Endothelial cell of umbilical vein (primary cell): Measurements from ENCODE around the gene OR9A2. TPM values are rescaled to one million over a fixed set of nuclear protein-coding genes. Genes with fewer than 3 reads are reported as not detected.

ENCODE experiments used
- BruUV-seq: library from RNA; stranded (reverse); fragments of 400-500 nt; replicated peaks from 2 replicates; lab custom pipeline; 2021; lab: Mats Ljungman, UMichigan
- CTCF ChIA-PET: fragments of 300-600, 350-600 bp; sonication (Branson Sonifier 250); formaldehyde crosslinking; loops from one replicate; lab custom pipeline; 2021; ENCODE audit warnings: antibody characterized with exemption, inconsistent platforms; lab: Charles Lee
- POLR2A ChIA-PET: fragments of 300-600, 350-600 bp; sonication (Branson Sonifier 250); formaldehyde crosslinking; loops from one replicate; lab custom pipeline; 2021; ENCODE audit warnings: antibody characterized with exemption, inconsistent platforms; lab: Charles Lee
- DNase-seq: peaks from one replicate; pipeline ENCODE4 v3.0.0-alpha.2; 2011; ENCODE audit warnings: low read depth, low spot score
- FAIRE-seq: peaks from 2 replicates; lab custom pipeline; 2011; peaks lifted over from hg19 to GRCh38; lab: Jason Lieb, UNC
- H2AFZ ChIP-seq: 2 replicates; pipeline ENCODE4 v1.6.0; 2012; ENCODE audit warnings: low read depth, low read length, control low read depth, inconsistent platforms
- H3K27ac ChIP-seq: 2 replicates; pipeline ENCODE4 v1.5.1; 2011; ENCODE audit warnings: low read depth, mild to moderate bottlenecking, control low read depth, low read length, moderate library complexity; ENCODE audit not compliant: insufficient read depth
- H3K27me3 ChIP-seq, 2 experiments: 2 replicates each; pipeline versions ENCODE4 v1.6.0 to v1.6.1; 2011; ENCODE audit warnings: low read length in 2 of 2, mixed read lengths in 1 of 2; ENCODE audit not compliant: control insufficient read depth in 2 of 2, insufficient read depth in 2 of 2
- H3K36me3 ChIP-seq, 2 experiments: 2 replicates in 1 of 2; 3 replicates in 1 of 2; pipeline ENCODE4 v1.5.1; 2011; ENCODE audit warnings: low read length in 2 of 2, mild to moderate bottlenecking in 1 of 2, moderate library complexity in 1 of 2; ENCODE audit not compliant: control insufficient read depth in 2 of 2, insufficient read depth in 2 of 2; ENCODE audit errors: extremely low read depth in 1 of 2
- H3K4me1 ChIP-seq: 3 replicates; pipeline ENCODE4 v1.5.1; 2011; ENCODE audit warnings: mild to moderate bottlenecking, low read length; ENCODE audit not compliant: control insufficient read depth, insufficient read depth; ENCODE audit errors: extremely low read depth
- H3K4me2 ChIP-seq: 2 replicates; pipeline ENCODE4 v1.6.1; 2011; ENCODE audit warnings: low read length, control low read depth, mixed read lengths; ENCODE audit not compliant: insufficient read depth
- H3K4me3 ChIP-seq, 3 experiments: fragments of 200-600 bp in 1 of 3; sonication (generic), shearing (Covaris generic) in 1 of 3; replicated peaks in 1 of 3; 2 replicates each; pipeline ENCODE4 v1.5.1; 2011 to 2016; ENCODE audit warnings: control low read depth in 3 of 3, low read length in 3 of 3, mild to moderate bottlenecking in 2 of 3, inconsistent platforms in 1 of 3, low read depth in 1 of 3, moderate library complexity in 1 of 3; ENCODE audit not compliant: insufficient read depth in 1 of 3
- H3K79me2 ChIP-seq: 2 replicates; pipeline ENCODE4 v1.6.0; 2012; ENCODE audit warnings: low read length, inconsistent platforms; ENCODE audit not compliant: control insufficient read depth, insufficient read depth
- H3K9ac ChIP-seq: replicated peaks from 2 replicates; pipeline ENCODE3; 2011; ENCODE audit warnings: low read length, control low read depth; ENCODE audit not compliant: insufficient read depth; ENCODE audit errors: extremely low read depth
- H3K9me1 ChIP-seq: replicated peaks from 3 replicates; pipeline ENCODE4 v1.6.0; 2011; ENCODE audit warnings: mild to moderate bottlenecking, low read length; ENCODE audit not compliant: control insufficient read depth, insufficient read depth; ENCODE audit errors: extremely low read depth
- H3K9me3 ChIP-seq: replicated peaks from 2 replicates; pipeline ENCODE4 v1.5.1; 2012; ENCODE audit warnings: low read length, inconsistent platforms; ENCODE audit not compliant: control insufficient read depth, insufficient read depth
- H4K20me1 ChIP-seq: replicated peaks from 2 replicates; pipeline ENCODE3; 2011; ENCODE audit warnings: mild to moderate bottlenecking, low read length; ENCODE audit not compliant: control insufficient read depth, insufficient read depth; ENCODE audit errors: extremely low read depth
- EZH2 ChIP-seq: IDR thresholded peaks from 2 replicates; pipeline ENCODE4 v1.6.1; 2012; ENCODE audit warnings: borderline replicate concordance, low read depth, mild to moderate bottlenecking, moderate library complexity, low read length, inconsistent platforms; ENCODE audit not compliant: severe bottlenecking
- FOS ChIP-seq: IDR thresholded peaks from 2 replicates; pipeline ENCODE4 v1.6.1; 2011; ENCODE audit warnings: mild to moderate bottlenecking, low read length, moderate library complexity, borderline replicate concordance; ENCODE audit not compliant: insufficient read depth
- GATA2 ChIP-seq: IDR thresholded peaks from 2 replicates; pipeline ENCODE4 v1.7.0; 2011; ENCODE audit warnings: low read depth, mild to moderate bottlenecking, moderate library complexity, mixed read lengths, low read length; ENCODE audit not compliant: insufficient read length, insufficient read depth
- JUN ChIP-seq: IDR thresholded peaks from 2 replicates; pipeline ENCODE4 v1.6.1; 2011; ENCODE audit warnings: borderline replicate concordance, low read depth; ENCODE audit not compliant: insufficient read length, insufficient read depth
- MYC ChIP-seq: IDR thresholded peaks from one replicate; pipeline ENCODE4 v1.6.1; 2011; ENCODE audit warnings: mild to moderate bottlenecking, low read depth, low read length
- POLR2A ChIP-seq: IDR thresholded peaks from 2 replicates; pipeline ENCODE4 v1.6.1; 2012; ENCODE audit warnings: low read depth, mild to moderate bottlenecking, control low read depth, low read length
- POLR2AphosphoS5 ChIP-seq: IDR thresholded peaks from 2 replicates; pipeline ENCODE4 v1.6.1; 2012; ENCODE audit warnings: low read depth, mild to moderate bottlenecking, control low read depth, low read length, moderate library complexity; ENCODE audit not compliant: insufficient read depth
- dilution Hi-C: fragments of 300-500 bp; cut with MboI; formaldehyde crosslinking; loops from one replicate; pipeline ENCODE4 v1.15.0; 2019; ENCODE audit warnings: low sequenced_read_pairs; ENCODE audit not compliant: extremely low pct_ligation_motif_present
- intact Hi-C: fragments of 100-400 bp; cut with micrococcal nuclease; formaldehyde crosslinking; loops from one replicate; pipeline ENCODE4 v1.10.0; 2022
- polyA plus RNA-seq, 4 experiments: library from polyadenylated mRNA; depleted of rRNA in 3 of 4; stranded (reverse) in 3 of 4; unstranded in 1 of 4; fragments of >200 nt; gene quantifications; 2 replicates each; pipeline versions ENCODE4 v1.2.1 to v1.2.3, GENCODE V29; 2011 to 2012; ENCODE audit warnings: missing spikeins in 1 of 4
- total RNA-seq: library from RNA; stranded (reverse); gene quantifications from 2 replicates; pipeline ENCODE4 v1.2.3, GENCODE V29; 2021
- TF ChIP-seq, protein P1 (sequence below), 2 donors: IDR thresholded peaks; 1 replicate in 1 of 2; 2 replicates in 1 of 2; pipeline ENCODE4 v1.5.1; 2011; ENCODE audit warnings: low read length in 2 of 2, mild to moderate bottlenecking in 2 of 2, moderate library complexity in 2 of 2, control low read depth in 1 of 2, inconsistent platforms in 1 of 2, low read depth in 1 of 2; ENCODE audit not compliant: insufficient read depth in 1 of 2; ENCODE audit errors: extremely low read depth in 1 of 2
- TF ChIP-seq, protein P2 (sequence below): IDR thresholded peaks from 2 replicates; pipeline ENCODE4 v1.6.1; 2011; ENCODE audit not compliant: insufficient read depth, insufficient read length

The OR9A2 gene
- total and polyA plus RNA-seq, 2 donors (not counting 3 experiments of a cell fraction or from before 2014, with no cell fraction given): not detected

DNA sequence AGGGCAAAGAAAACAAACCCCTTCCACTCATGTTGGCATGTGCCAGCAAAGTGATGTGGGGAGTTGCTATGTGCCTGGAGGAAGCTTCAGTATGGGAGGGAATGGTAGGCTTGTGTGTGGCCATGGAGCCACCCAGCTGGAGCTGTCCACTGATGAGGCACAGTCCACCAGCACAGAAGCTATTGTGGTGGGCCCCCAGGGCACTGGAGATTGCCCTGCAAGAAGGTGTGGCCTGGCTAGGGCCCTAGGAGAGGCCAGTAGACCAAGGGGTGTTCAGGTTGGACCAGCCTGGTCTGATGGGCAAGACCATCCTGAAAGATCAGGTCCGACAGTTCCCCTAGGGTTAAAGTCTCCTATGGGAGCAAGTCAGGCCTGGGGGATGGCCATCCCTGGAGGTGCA is 42.6 kb downstream of the OR9A2 start:
- H3K4me3 ChIP-seq: no peak overlapping the region

More for the DNA sequence above, 42.6 kb downstream of the OR9A2 start:
- FAIRE-seq (no peak), DNase-seq (no peak)
- CTCF ChIA-PET: interaction anchor here (0.6 kb wide), 1 partner anchor 8 kb away, joined by 4 read pairs; no protein-coding TSS in a partner anchor
- Histone ChIP-seq H3K79me2 (no peaks in the 10 kb centered on the region), H3K27me3 (no peaks in the 10 kb centered on the region), H3K9me3 (no peaks in the 10 kb centered on the region), H4K20me1 (no peaks in the 10 kb centered on the region), H3K4me1 (no peaks in the 10 kb centered on the region), H3K27ac (no peak overlapping the region), H3K9ac (no peak overlapping the region), H3K9me1 (no peaks in the 10 kb centered on the region), H3K4me2 (no peak overlapping the region), H3K36me3 (no peaks in the 10 kb centered on the region), H2AFZ (no peak overlapping the region)
- BruUV-seq: no TSS peak
- intact Hi-C loops (no loop called here), dilution Hi-C loops (no loop called here)
- POLR2A ChIA-PET: no interaction called here
- TF ChIP-seq JUN (no peak), GATA2 (no peak), EZH2 (no peak), FOS (no peak), POLR2AphosphoS5 (no peak), POLR2A (no peak), MYC (no peak)
- TF ChIP-seq, protein P1, sequence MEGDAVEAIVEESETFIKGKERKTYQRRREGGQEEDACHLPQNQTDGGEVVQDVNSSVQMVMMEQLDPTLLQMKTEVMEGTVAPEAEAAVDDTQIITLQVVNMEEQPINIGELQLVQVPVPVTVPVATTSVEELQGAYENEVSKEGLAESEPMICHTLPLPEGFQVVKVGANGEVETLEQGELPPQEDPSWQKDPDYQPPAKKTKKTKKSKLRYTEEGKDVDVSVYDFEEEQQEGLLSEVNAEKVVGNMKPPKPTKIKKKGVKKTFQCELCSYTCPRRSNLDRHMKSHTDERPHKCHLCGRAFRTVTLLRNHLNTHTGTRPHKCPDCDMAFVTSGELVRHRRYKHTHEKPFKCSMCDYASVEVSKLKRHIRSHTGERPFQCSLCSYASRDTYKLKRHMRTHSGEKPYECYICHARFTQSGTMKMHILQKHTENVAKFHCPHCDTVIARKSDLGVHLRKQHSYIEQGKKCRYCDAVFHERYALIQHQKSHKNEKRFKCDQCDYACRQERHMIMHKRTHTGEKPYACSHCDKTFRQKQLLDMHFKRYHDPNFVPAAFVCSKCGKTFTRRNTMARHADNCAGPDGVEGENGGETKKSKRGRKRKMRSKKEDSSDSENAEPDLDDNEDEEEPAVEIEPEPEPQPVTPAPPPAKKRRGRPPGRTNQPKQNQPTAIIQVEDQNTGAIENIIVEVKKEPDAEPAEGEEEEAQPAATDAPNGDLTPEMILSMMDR (IDR thresholded peaks at IDR 0.05; ENCODE audit: extremely low read depth in 1 of 2, insufficient read depth in 1 of 2, low read depth in 1 of 2, low read length in 2 of 2): no peak
- TF ChIP-seq, protein P2, sequence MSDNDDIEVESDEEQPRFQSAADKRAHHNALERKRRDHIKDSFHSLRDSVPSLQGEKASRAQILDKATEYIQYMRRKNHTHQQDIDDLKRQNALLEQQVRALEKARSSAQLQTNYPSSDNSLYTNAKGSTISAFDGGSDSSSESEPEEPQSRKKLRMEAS: no peak
